A673 (cell line): ENCODE measurements around the gene XRCC4. TPM values are rescaled to one million over a fixed set of nuclear protein-coding genes. Genes with fewer than 3 reads are reported as not detected.

Experiments
- BruUV-seq: library from RNA; stranded (reverse); fragments of 400-500 nt; replicated peaks from 2 replicates; lab custom pipeline; 2021; lab: Mats Ljungman, UMichigan
- CTCF ChIA-PET: fragments of 300-600 bp; sonication (Branson Sonifier 250); formaldehyde crosslinking; loops from one replicate; lab custom pipeline; 2022; ENCODE audit warnings: antibody characterized with exemption; lab: Charles Lee
- POLR2A ChIA-PET: fragments of 300-600 bp; sonication (Branson Sonifier 250); formaldehyde crosslinking; loops from one replicate; lab custom pipeline; 2022; ENCODE audit warnings: antibody characterized with exemption; ENCODE audit not compliant: low non-redundant PET; lab: Charles Lee
- DNase-seq: peaks from one replicate; pipeline ENCODE4 v3.0.0-alpha.2; 2015; ENCODE audit warnings: low spot score
- H3K27ac ChIP-seq: fragments of 200-600 bp; sonication (generic); 2 replicates; pipeline ENCODE4 v1.5.1; 2016; ENCODE audit warnings: mixed run types, low read depth, mild to moderate bottlenecking, mixed read lengths, antibody characterized with exemption, low read length; ENCODE audit not compliant: poor library complexity, severe bottlenecking
- H3K27me3 ChIP-seq: fragments of 200-600 bp; sonication (generic); replicated peaks from 2 replicates; pipeline ENCODE4 v1.6.1; 2017; ENCODE audit warnings: mixed run types, low read depth, mild to moderate bottlenecking, mixed read lengths, antibody characterized with exemption, low read length; ENCODE audit not compliant: insufficient read depth, poor library complexity
- H3K36me3 ChIP-seq: fragments of 200-600 bp; sonication (generic); 2 replicates; pipeline ENCODE4 v1.6.1; 2016; ENCODE audit warnings: mixed run types, mild to moderate bottlenecking, mixed read lengths, antibody characterized with exemption, low read length; ENCODE audit not compliant: insufficient read depth, poor library complexity, severe bottlenecking
- H3K4me1 ChIP-seq: fragments of 200-600 bp; sonication (generic); 2 replicates; pipeline ENCODE4 v1.6.1; 2017; ENCODE audit warnings: mixed run types, mild to moderate bottlenecking, mixed read lengths, antibody characterized with exemption, low read length; ENCODE audit not compliant: insufficient read depth, poor library complexity, severe bottlenecking
- H3K4me3 ChIP-seq: fragments of 200-600 bp; sonication (generic); 2 replicates; pipeline ENCODE4 v1.5.1; 2016; ENCODE audit warnings: low read depth, mixed run types, mild to moderate bottlenecking, mixed read lengths, low read length; ENCODE audit not compliant: poor library complexity, severe bottlenecking
- H3K9me3 ChIP-seq: fragments of 200-600 bp; sonication (generic); 2 replicates; pipeline ENCODE4 v1.6.1; 2016; ENCODE audit warnings: mixed run types, low read depth, mild to moderate bottlenecking, mixed read lengths, antibody characterized with exemption, low read length; ENCODE audit not compliant: poor library complexity, severe bottlenecking
- EZH2 ChIP-seq: fragments of 200-600 bp; sonication (generic); IDR thresholded peaks from 2 replicates; pipeline ENCODE4 v1.6.1; 2017; ENCODE audit warnings: borderline replicate concordance, low read depth, mild to moderate bottlenecking, mixed read lengths, antibody characterized with exemption, low read length; ENCODE audit not compliant: poor library complexity, severe bottlenecking
- intact Hi-C: fragments of 100-400 bp; cut with micrococcal nuclease; formaldehyde crosslinking; loops from one replicate; pipeline ENCODE4 v1.10.0; 2022; ENCODE audit not compliant: unreplicated experiment
- total RNA-seq: library from RNA; stranded (reverse); gene quantifications from 2 replicates; pipeline ENCODE4 v1.2.3, GENCODE V29; 2021
- TF ChIP-seq, protein P1 (sequence below): fragments of 300-800, 200-600 bp; sonication (generic); conservative IDR thresholded peaks from 2 replicates; pipeline ENCODE4 v1.5.1; 2017; ENCODE audit warnings: low read depth, mild to moderate bottlenecking, antibody characterized with exemption, low read length, moderate library complexity, mixed read lengths

XRCC4 gene
- total RNA-seq, 1 experiment from 2014 or later: 8.1 TPM

DNA sequence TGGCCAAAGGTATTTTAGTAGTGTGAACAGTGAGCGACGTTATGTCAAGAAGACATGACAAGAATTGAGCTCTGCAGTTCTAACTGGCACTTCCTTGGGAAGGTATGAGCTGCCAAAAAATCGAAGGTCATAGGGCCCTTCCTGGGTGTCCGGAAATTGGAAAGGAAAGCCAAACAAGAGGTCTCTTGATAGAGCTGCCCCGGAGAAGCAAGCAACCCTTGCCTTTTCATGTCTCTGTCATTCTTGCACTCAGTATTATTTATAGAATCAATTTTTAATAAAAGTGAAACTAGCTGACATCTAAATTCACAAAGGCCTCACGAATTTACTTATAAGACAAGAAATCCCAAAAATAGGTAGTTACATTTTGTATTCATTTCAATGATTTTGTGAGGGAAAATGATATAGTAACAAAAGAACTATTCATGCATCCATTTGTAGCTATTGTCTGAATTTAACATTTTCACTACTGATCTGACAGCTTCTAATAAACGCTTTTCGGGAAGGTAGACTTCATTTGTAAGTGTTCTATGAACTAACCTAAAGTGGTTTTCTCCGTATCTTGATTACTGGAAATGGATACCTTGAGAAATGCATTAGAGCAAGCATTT lies 280.4 kb downstream of the XRCC4 start:
- Histone ChIP-seq H3K27me3 (no peaks in the 10 kb centered on the region), H3K4me1 (no peaks in the 10 kb centered on the region), H3K36me3 (no peaks in the 10 kb centered on the region), H3K9me3 (no peaks in the 10 kb centered on the region), H3K27ac (no peak overlapping the region), H3K4me3 (no peak overlapping the region)
- BruUV-seq: no TSS peak
- TF ChIP-seq, protein P1, sequence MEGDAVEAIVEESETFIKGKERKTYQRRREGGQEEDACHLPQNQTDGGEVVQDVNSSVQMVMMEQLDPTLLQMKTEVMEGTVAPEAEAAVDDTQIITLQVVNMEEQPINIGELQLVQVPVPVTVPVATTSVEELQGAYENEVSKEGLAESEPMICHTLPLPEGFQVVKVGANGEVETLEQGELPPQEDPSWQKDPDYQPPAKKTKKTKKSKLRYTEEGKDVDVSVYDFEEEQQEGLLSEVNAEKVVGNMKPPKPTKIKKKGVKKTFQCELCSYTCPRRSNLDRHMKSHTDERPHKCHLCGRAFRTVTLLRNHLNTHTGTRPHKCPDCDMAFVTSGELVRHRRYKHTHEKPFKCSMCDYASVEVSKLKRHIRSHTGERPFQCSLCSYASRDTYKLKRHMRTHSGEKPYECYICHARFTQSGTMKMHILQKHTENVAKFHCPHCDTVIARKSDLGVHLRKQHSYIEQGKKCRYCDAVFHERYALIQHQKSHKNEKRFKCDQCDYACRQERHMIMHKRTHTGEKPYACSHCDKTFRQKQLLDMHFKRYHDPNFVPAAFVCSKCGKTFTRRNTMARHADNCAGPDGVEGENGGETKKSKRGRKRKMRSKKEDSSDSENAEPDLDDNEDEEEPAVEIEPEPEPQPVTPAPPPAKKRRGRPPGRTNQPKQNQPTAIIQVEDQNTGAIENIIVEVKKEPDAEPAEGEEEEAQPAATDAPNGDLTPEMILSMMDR: no peak
- TF ChIP-seq EZH2: no peak
- CTCF ChIA-PET: no interaction called here
- no peak for DNase-seq
- POLR2A ChIA-PET: no interaction called here
- intact Hi-C loops: no loop called here

DNA sequence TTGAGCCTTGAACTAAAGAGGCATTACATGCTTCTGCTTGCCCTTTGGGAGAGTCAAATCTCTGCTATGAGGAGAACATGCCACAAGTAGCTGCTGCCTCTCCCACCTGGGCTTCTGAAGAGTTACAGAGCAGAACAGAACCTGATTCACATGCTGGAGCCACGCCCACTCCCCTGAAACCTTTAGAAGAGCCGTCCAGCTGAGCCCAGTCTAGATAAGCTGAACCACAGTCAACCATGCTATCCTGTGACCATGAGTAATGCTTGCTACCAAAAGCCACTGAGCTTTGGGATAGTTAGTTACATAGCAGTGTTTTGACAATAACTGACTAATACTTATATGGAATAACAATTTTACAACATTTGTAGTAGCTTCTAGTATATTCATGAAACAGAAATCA lies 283.2 kb downstream of the XRCC4 start:
- H3K4me1 ChIP-seq: no peaks in the 10 kb centered on the region
- no peak overlapping the region for H3K4me3 ChIP-seq
- intact Hi-C loops: no loop called here
- POLR2A ChIA-PET: no interaction called here
- no TSS peak for BruUV-seq
- H3K9me3 ChIP-seq: no peaks in the 10 kb centered on the region
- no peak for DNase-seq
- TF ChIP-seq EZH2: no peak
- TF ChIP-seq, protein P1: no peak
- no peaks in the 10 kb centered on the region for H3K27me3 ChIP-seq
- H3K36me3 ChIP-seq: no peaks in the 10 kb centered on the region
- H3K27ac ChIP-seq: no peak overlapping the region
- CTCF ChIA-PET: no interaction called here

DNA sequence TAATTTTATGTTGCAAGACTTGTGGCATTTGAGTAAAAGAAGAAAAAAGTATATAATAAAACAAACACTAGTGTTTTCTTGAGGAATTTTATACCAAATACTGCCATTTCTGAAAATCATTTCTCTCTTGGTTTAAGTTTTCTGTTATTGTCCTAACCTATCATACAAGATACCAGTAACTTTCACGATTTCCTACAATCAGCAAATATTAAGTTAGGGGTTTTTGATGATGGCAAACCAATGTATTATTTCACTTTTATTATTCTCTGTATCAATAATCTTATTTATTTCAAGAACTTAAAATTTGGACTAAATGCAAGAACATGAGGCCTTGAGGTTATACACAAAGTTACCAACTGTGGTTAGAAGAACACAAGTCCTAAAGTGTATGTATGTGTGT lies 285.2 kb downstream of the XRCC4 start:
- ChIA-PET POLR2A (no interaction called here), CTCF (no interaction called here)
- no peaks in the 10 kb centered on the region for H3K9me3 ChIP-seq
- BruUV-seq: no TSS peak
- no peak overlapping the region for H3K4me3 ChIP-seq
- H3K27me3 ChIP-seq: no peaks in the 10 kb centered on the region
- H3K4me1 ChIP-seq: no peaks in the 10 kb centered on the region
- DNase-seq: no peak
- intact Hi-C loops: no loop called here
- no peak overlapping the region for H3K27ac ChIP-seq
- H3K36me3 ChIP-seq: no peaks in the 10 kb centered on the region
- no peak for TF ChIP-seq EZH2
- TF ChIP-seq, protein P1: no peak
